Muscle layer of colon (tissue), 2 donors: Measurements from ENCODE around the gene SOX10.
"Not testable (repeated sequence)": the region's sequence is repeated elsewhere in the genome, so short reads cannot be mapped to it uniquely, and the experiment has no call there.

ENCODE experiments used
- H3K27ac ChIP-seq: one replicate; pipeline ENCODE4 v1.7.0; 2013; ENCODE audit warnings: low read depth, mild to moderate bottlenecking, low read length, moderate library complexity
- H3K27me3 ChIP-seq, 2 donors: one replicate each; pipeline ENCODE4 v1.7.0; 2013; ENCODE audit warnings: low read length in 2 of 2, mild to moderate bottlenecking in 2 of 2; ENCODE audit not compliant: insufficient read depth in 2 of 2, control insufficient read depth in 1 of 2
- H3K36me3 ChIP-seq: one replicate; pipeline ENCODE4 v1.7.0; 2013; ENCODE audit warnings: mild to moderate bottlenecking, low read length; ENCODE audit not compliant: insufficient read depth
- H3K4me1 ChIP-seq: one replicate; pipeline ENCODE4 v1.7.0; 2013; ENCODE audit warnings: mild to moderate bottlenecking, low read length; ENCODE audit not compliant: insufficient read depth
- H3K4me3 ChIP-seq, 2 donors: one replicate each; pipeline ENCODE4 v1.7.0; 2013; ENCODE audit warnings: low read length in 2 of 2, low read depth in 1 of 2, mild to moderate bottlenecking in 1 of 2, moderate library complexity in 1 of 2
- H3K9ac ChIP-seq: one replicate; pipeline ENCODE4 v1.7.0; 2013; ENCODE audit warnings: low read length
- H3K9me3 ChIP-seq: one replicate; pipeline ENCODE4 v1.7.0; 2013; ENCODE audit warnings: mild to moderate bottlenecking, low read length
- donor health status: abdominal sarcoma.
- donor health status: Adenocarcinoma of cecum.

Gene SOX10

GRCh38 chr22:37953062-37953436, 31.3 kb downstream of the SOX10 start:
- Histone ChIP-seq H3K4me1 (peaks cover 15% of the 10 kb centered on the region), H3K36me3 (peaks cover 14% of the 10 kb centered on the region), H3K27me3 (no peaks in the 10 kb centered on the region), H3K9me3 (no peaks in the 10 kb centered on the region), H3K27ac (peak overlapping the region; percentile 71), H3K4me3 (peak overlapping the region; percentile 96 to 98), H3K9ac (peak overlapping the region; percentile 92)

- H3K4me3 ChIP-seq = peak overlapping the region; percentile 96 to 98
- peak overlapping the region; percentile 92 for H3K9ac ChIP-seq
- H3K4me1 ChIP-seq = peaks cover 15% of the 10 kb centered on the region
- H3K36me3 ChIP-seq, H3K27me3 ChIP-seq, H3K9me3 ChIP-seq: not testable (repeated sequence)
- peak overlapping the region; percentile 71 for H3K27ac ChIP-seq
Observed at GRCh38 chr22:37952629-37953028, 31.7 kb downstream of the SOX10 start.

GRCh38 chr22:37951305-37951704, 33.0 kb downstream of the SOX10 start:
- Histone ChIP-seq H3K27ac (no peak overlapping the region), H3K36me3 (no peaks in the 10 kb centered on the region), H3K27me3 (no peaks in the 10 kb centered on the region), H3K9ac (no peak overlapping the region), H3K4me3 (no peak overlapping the region), H3K4me1 (peaks cover 15% of the 10 kb centered on the region), H3K9me3 (no peaks in the 10 kb centered on the region)

- not testable (repeated sequence) for H3K9me3 ChIP-seq, H3K9ac ChIP-seq, H3K4me3 ChIP-seq, H3K4me1 ChIP-seq, H3K27ac ChIP-seq, H3K27me3 ChIP-seq
- peaks cover 26% of the 10 kb centered on the region for H3K36me3 ChIP-seq
Observed at GRCh38 chr22:37947142-37947795, 37.1 kb downstream of the SOX10 start.

GRCh38 chr22:37944423-37944822, 39.9 kb downstream of the SOX10 start:
- H3K4me3 ChIP-seq, H3K9ac ChIP-seq, H3K4me1 ChIP-seq, H3K9me3 ChIP-seq, H3K27me3 ChIP-seq, H3K27ac ChIP-seq: not testable (repeated sequence)
- H3K36me3 ChIP-seq = peaks cover 47% of the 10 kb centered on the region

- H3K9me3 ChIP-seq = no peaks in the 10 kb centered on the region
- H3K27ac ChIP-seq = no peak overlapping the region
- peaks cover 53% of the 10 kb centered on the region for H3K36me3 ChIP-seq
- no peaks in the 10 kb centered on the region for H3K4me1 ChIP-seq
- H3K4me3 ChIP-seq = no peak overlapping the region
- no peaks in the 10 kb centered on the region for H3K27me3 ChIP-seq
- H3K9ac ChIP-seq = no peak overlapping the region
Observed at GRCh38 chr22:37943825-37944198, 40.5 kb downstream of the SOX10 start.

GRCh38 chr22:37943136-37943824, 41.1 kb downstream of the SOX10 start:
- H3K27me3 ChIP-seq = no peaks in the 10 kb centered on the region
- H3K27ac ChIP-seq = no peak overlapping the region
- H3K4me3 ChIP-seq = no peak overlapping the region
- H3K36me3 ChIP-seq = peaks cover 55% of the 10 kb centered on the region
- H3K4me1 ChIP-seq = no peaks in the 10 kb centered on the region
- H3K9me3 ChIP-seq = no peaks in the 10 kb centered on the region
- no peak overlapping the region for H3K9ac ChIP-seq

- no peak overlapping the region for H3K4me3 ChIP-seq
- no peaks in the 10 kb centered on the region for H3K4me1 ChIP-seq
- H3K9ac ChIP-seq = no peak overlapping the region
- H3K36me3 ChIP-seq = peaks cover 65% of the 10 kb centered on the region
- no peaks in the 10 kb centered on the region for H3K9me3 ChIP-seq
- H3K27ac ChIP-seq = no peak overlapping the region
- H3K27me3 ChIP-seq = no peaks in the 10 kb centered on the region
Observed at GRCh38 chr22:37942133-37942532, 42.2 kb downstream of the SOX10 start.

GRCh38 chr22:37940698-37941376, 43.5 kb downstream of the SOX10 start:
- H3K9ac ChIP-seq = no peak overlapping the region
- H3K36me3 ChIP-seq = peaks cover 76% of the 10 kb centered on the region
- no peak overlapping the region for H3K27ac ChIP-seq
- no peaks in the 10 kb centered on the region for H3K4me1 ChIP-seq
- no peak overlapping the region for H3K4me3 ChIP-seq
- no peaks in the 10 kb centered on the region for H3K27me3 ChIP-seq
- H3K9me3 ChIP-seq = no peaks in the 10 kb centered on the region

GRCh38 chr22:37933711-37934376, 50.5 kb downstream of the SOX10 start:
- H3K36me3 ChIP-seq = peaks cover 71% of the 10 kb centered on the region
- H3K9ac ChIP-seq = no peak overlapping the region
- no peaks in the 10 kb centered on the region for H3K27me3 ChIP-seq
- no peak overlapping the region for H3K4me3 ChIP-seq
- H3K4me1 ChIP-seq = peaks cover 51% of the 10 kb centered on the region
- H3K9me3 ChIP-seq = no peaks in the 10 kb centered on the region
- peak overlapping the region; percentile 88 for H3K27ac ChIP-seq

GRCh38 chr22:37932821-37933578, 51.4 kb downstream of the SOX10 start:
- peak overlapping the region; percentile 88 for H3K27ac ChIP-seq
- H3K9ac ChIP-seq = no peak overlapping the region
- H3K36me3 ChIP-seq = peaks cover 74% of the 10 kb centered on the region
- H3K4me3 ChIP-seq = no peak overlapping the region
- H3K9me3 ChIP-seq = no peaks in the 10 kb centered on the region
- peaks cover 56% of the 10 kb centered on the region for H3K4me1 ChIP-seq
- H3K27me3 ChIP-seq = no peaks in the 10 kb centered on the region
